Keratinocyte (primary cell): Measurements from ENCODE around the gene GASK1A. TPM values are rescaled to one million over a fixed set of nuclear protein-coding genes. Genes with fewer than 3 reads are reported as not detected.

Source experiments
- DNase-seq: peaks from one replicate; pipeline ENCODE4 v3.0.0-alpha.2; 2011; ENCODE audit warnings: low read depth, missing footprints, low spot score
- FAIRE-seq: peaks from 2 replicates; lab custom pipeline; 2011; peaks lifted over from hg19 to GRCh38; lab: Jason Lieb, UNC
- H2AFZ ChIP-seq: 2 replicates; pipeline ENCODE4 v1.6.0; 2012; ENCODE audit warnings: low read length, control low read depth, inconsistent platforms; ENCODE audit not compliant: control insufficient read depth
- H3K27ac ChIP-seq: 2 replicates; pipeline ENCODE4 v1.5.1; 2011; ENCODE audit warnings: low read length; ENCODE audit not compliant: control insufficient read depth, insufficient read depth
- H3K27me3 ChIP-seq: 3 replicates; pipeline ENCODE4 v1.6.0; 2011; ENCODE audit warnings: low read length; ENCODE audit not compliant: control insufficient read depth, insufficient read depth; ENCODE audit errors: extremely low read depth
- H3K36me3 ChIP-seq, 2 experiments: 2 replicates in 1 of 2; 3 replicates in 1 of 2; pipeline ENCODE4 v1.5.1; 2011; ENCODE audit warnings: low read length in 2 of 2, mild to moderate bottlenecking in 1 of 2; ENCODE audit not compliant: control insufficient read depth in 2 of 2, insufficient read depth in 2 of 2; ENCODE audit errors: extremely low read depth in 1 of 2
- H3K4me1 ChIP-seq: 3 replicates; pipeline ENCODE4 v1.5.1; 2011; ENCODE audit warnings: low read length; ENCODE audit not compliant: control insufficient read depth, insufficient read depth; ENCODE audit errors: extremely low read depth
- H3K4me2 ChIP-seq: 3 replicates; pipeline ENCODE4 v1.6.0; 2011; ENCODE audit warnings: low read depth, low read length; ENCODE audit not compliant: control insufficient read depth, insufficient read depth; ENCODE audit errors: extremely low read depth
- H3K4me3 ChIP-seq, 3 experiments: fragments of 200-600 bp in 1 of 3; sonication (generic) in 1 of 3; 2 replicates in 2 of 3; 3 replicates in 1 of 3; pipeline ENCODE4 v1.5.1; 2011 to 2016; ENCODE audit warnings: low read length in 3 of 3, mild to moderate bottlenecking in 3 of 3, control low read depth in 2 of 3, inconsistent platforms in 1 of 3, low read depth in 1 of 3, mixed read lengths in 1 of 3, mixed run types in 1 of 3, moderate library complexity in 1 of 3; ENCODE audit not compliant: control insufficient read depth in 2 of 3, insufficient read depth in 2 of 3; ENCODE audit errors: extremely low read depth in 1 of 3
- H3K79me2 ChIP-seq: 2 replicates; pipeline ENCODE4 v1.6.0; 2012; ENCODE audit warnings: low read length; ENCODE audit not compliant: control insufficient read depth, insufficient read depth
- H3K9ac ChIP-seq: 3 replicates; pipeline ENCODE4 v1.6.0; 2011; ENCODE audit warnings: low read length; ENCODE audit not compliant: control insufficient read depth, insufficient read depth; ENCODE audit errors: extremely low read depth
- H3K9me1 ChIP-seq: 3 replicates; pipeline ENCODE4 v1.6.0; 2011; ENCODE audit warnings: low read length; ENCODE audit not compliant: control insufficient read depth, insufficient read depth; ENCODE audit errors: extremely low read depth
- H3K9me3 ChIP-seq: 2 replicates; pipeline ENCODE4 v1.5.1; 2012; ENCODE audit warnings: low read depth, low read length; ENCODE audit not compliant: control insufficient read depth
- H4K20me1 ChIP-seq: 3 replicates; pipeline ENCODE4 v1.6.0; 2011; ENCODE audit warnings: low read length; ENCODE audit not compliant: control insufficient read depth, insufficient read depth; ENCODE audit errors: extremely low read depth
- EZH2 ChIP-seq: IDR thresholded peaks from one replicate; pipeline ENCODE4 v1.6.1; 2012; ENCODE audit warnings: inconsistent platforms, mild to moderate bottlenecking, low read length, moderate library complexity
- dilution Hi-C: fragments of 300-500 bp; cut with MboI; formaldehyde crosslinking; loops from one replicate; pipeline ENCODE4 v1.7.0; 2020; ENCODE audit warnings: low sequenced_read_pairs; ENCODE audit not compliant: extremely low pct_ligation_motif_present
- polyA plus RNA-seq, 5 experiments: library from polyadenylated mRNA; depleted of rRNA in 3 of 5; stranded (reverse) in 3 of 5; stranded (forward) in 1 of 5; unstranded in 1 of 5; fragments of >200 nt; gene quantifications; 1 replicate in 1 of 5; 2 replicates in 3 of 5; 3 replicates in 1 of 5; pipeline versions ENCODE4 v1.2.1 to v1.2.3, GENCODE V29; 2011 to 2012; ENCODE audit warnings: missing spikeins in 2 of 5, low read depth in 1 of 5, low replicate concordance in 1 of 5
- TF ChIP-seq, protein P1 (sequence below), 3 experiments: IDR thresholded peaks in 1 of 3; conservative IDR thresholded peaks in 1 of 3; optimal IDR thresholded peaks in 1 of 3; 2 replicates in 2 of 3; 3 replicates in 1 of 3; pipeline versions ENCODE3 to v1.5.1; 2011; ENCODE audit warnings: low read length in 3 of 3, mild to moderate bottlenecking in 3 of 3, moderate library complexity in 2 of 3, control low read depth in 1 of 3, inconsistent platforms in 1 of 3; ENCODE audit not compliant: insufficient read depth in 2 of 3; ENCODE audit errors: extremely low read depth in 1 of 3

Gene GASK1A
- polyA plus RNA-seq, 1 donor (not counting 4 experiments of a cell fraction or from before 2014, with no cell fraction given) = 0.30 TPM

- no peaks in the 10 kb centered on the region for H3K9me1 ChIP-seq
- FAIRE-seq = no peak
- dilution Hi-C loops = no loop called here
- no peak overlapping the region for H3K4me2 ChIP-seq
- H4K20me1 ChIP-seq = no peaks in the 10 kb centered on the region
- H3K4me1 ChIP-seq = no peaks in the 10 kb centered on the region
- no peaks in the 10 kb centered on the region for H3K79me2 ChIP-seq
- H3K4me3 ChIP-seq = no peak overlapping the region
- H3K27ac ChIP-seq = no peak overlapping the region
- no peaks in the 10 kb centered on the region for H3K27me3 ChIP-seq
- no peak overlapping the region for H3K9ac ChIP-seq
- H2AFZ ChIP-seq = no peak overlapping the region
- DNase-seq = no peak
- TF ChIP-seq, protein P1, sequence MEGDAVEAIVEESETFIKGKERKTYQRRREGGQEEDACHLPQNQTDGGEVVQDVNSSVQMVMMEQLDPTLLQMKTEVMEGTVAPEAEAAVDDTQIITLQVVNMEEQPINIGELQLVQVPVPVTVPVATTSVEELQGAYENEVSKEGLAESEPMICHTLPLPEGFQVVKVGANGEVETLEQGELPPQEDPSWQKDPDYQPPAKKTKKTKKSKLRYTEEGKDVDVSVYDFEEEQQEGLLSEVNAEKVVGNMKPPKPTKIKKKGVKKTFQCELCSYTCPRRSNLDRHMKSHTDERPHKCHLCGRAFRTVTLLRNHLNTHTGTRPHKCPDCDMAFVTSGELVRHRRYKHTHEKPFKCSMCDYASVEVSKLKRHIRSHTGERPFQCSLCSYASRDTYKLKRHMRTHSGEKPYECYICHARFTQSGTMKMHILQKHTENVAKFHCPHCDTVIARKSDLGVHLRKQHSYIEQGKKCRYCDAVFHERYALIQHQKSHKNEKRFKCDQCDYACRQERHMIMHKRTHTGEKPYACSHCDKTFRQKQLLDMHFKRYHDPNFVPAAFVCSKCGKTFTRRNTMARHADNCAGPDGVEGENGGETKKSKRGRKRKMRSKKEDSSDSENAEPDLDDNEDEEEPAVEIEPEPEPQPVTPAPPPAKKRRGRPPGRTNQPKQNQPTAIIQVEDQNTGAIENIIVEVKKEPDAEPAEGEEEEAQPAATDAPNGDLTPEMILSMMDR (optimal IDR thresholded peaks at IDR 0.05 in 1 of 3, IDR thresholded peaks at IDR 0.05 in 1 of 3, conservative IDR thresholded peaks at IDR 0.05 in 1 of 3; ENCODE audit: extremely low read depth in 1 of 3, insufficient read depth in 2 of 3, low read length in 3 of 3) = no peak
- TF ChIP-seq EZH2 = no peak
- no peaks in the 10 kb centered on the region for H3K36me3 ChIP-seq
- H3K9me3 ChIP-seq = no peaks in the 10 kb centered on the region
These were observed 118.4 kb downstream of the GASK1A start for GRCh38 chr3:43097400-43098080.

DNA sequence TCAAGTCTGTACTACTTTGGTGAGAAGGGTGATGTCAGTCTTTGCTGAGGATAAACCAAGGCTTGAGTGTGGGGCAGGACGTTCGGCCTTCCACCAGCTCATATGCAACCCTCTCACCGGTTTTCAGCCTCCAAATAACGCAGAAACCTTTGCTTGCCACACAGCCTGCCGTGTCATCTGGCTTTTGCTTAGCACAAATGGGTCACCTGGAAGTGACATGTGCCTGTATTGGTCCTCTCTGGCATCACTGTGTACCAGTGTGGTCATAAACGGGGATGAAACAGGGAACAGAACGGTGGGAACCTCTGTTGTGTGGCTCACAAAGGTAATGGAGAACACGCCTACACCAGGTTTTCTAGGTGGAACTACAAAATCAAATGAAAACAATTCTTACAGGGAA is 119.7 kb downstream of the GASK1A start:
- no peaks in the 10 kb centered on the region for H4K20me1 ChIP-seq
- H3K4me2 ChIP-seq = no peak overlapping the region
- FAIRE-seq = no peak
- H3K4me3 ChIP-seq = no peak overlapping the region
- H3K27me3 ChIP-seq = no peaks in the 10 kb centered on the region
- H2AFZ ChIP-seq = no peak overlapping the region
- no peak for TF ChIP-seq EZH2
- TF ChIP-seq, protein P1 (optimal IDR thresholded peaks at IDR 0.05 in 1 of 3, IDR thresholded peaks at IDR 0.05 in 1 of 3, conservative IDR thresholded peaks at IDR 0.05 in 1 of 3; ENCODE audit: extremely low read depth in 1 of 3, insufficient read depth in 2 of 3, low read length in 3 of 3) = no peak
- DNase-seq = no peak
- H3K9me3 ChIP-seq = no peaks in the 10 kb centered on the region
- H3K9me1 ChIP-seq = no peaks in the 10 kb centered on the region
- no peaks in the 10 kb centered on the region for H3K4me1 ChIP-seq
- H3K79me2 ChIP-seq = no peaks in the 10 kb centered on the region
- dilution Hi-C loops = no loop called here
- H3K36me3 ChIP-seq = no peaks in the 10 kb centered on the region
- no peak overlapping the region for H3K9ac ChIP-seq
- H3K27ac ChIP-seq = no peak overlapping the region
